PC-3 (cell line): Measurements from ENCODE around the gene WDR7. TPM values are rescaled to one million over a fixed set of nuclear protein-coding genes. Genes with fewer than 3 reads are reported as not detected.

ENCODE experiments used
- ATAC-seq: fragments of 200-7000 bp; cut with Tn5 transposase; 2 replicates; pipeline ENCODE4 v1.9.1; 2020; ENCODE audit warnings: mild to moderate bottlenecking, moderate library complexity
- BruUV-seq: library from RNA; stranded (reverse); fragments of 400-500 nt; replicated peaks from 2 replicates; lab custom pipeline; 2021; lab: Mats Ljungman, UMichigan
- CTCF ChIA-PET: fragments of 300-600 bp; sonication (Branson Sonifier 250); formaldehyde crosslinking; loops from one replicate; lab custom pipeline; 2022; ENCODE audit warnings: antibody characterized with exemption; lab: Charles Lee
- POLR2A ChIA-PET: fragments of 300-600 bp; sonication (Branson Sonifier 250); formaldehyde crosslinking; loops from one replicate; lab custom pipeline; 2022; ENCODE audit warnings: antibody characterized with exemption; ENCODE audit not compliant: unreplicated experiment; lab: Charles Lee
- DNase-seq: peaks from one replicate; pipeline ENCODE4 v3.0.0-alpha.2; 2015
- H2AFZ ChIP-seq: fragments of 300-600 bp; sonication (generic); 2 replicates; pipeline ENCODE4 v1.6.0; 2016; ENCODE audit warnings: antibody characterized with exemption, low read length
- H3F3A ChIP-seq: fragments of 300-600 bp; sonication (generic); one replicate; pipeline ENCODE4 v1.6.0; 2017; ENCODE audit warnings: antibody characterized with exemption, low read length, control low read depth, mild to moderate bottlenecking; ENCODE audit not compliant: unreplicated experiment
- H3K27ac ChIP-seq: fragments of 300-600 bp; sonication (generic); 2 replicates; pipeline ENCODE4 v1.5.1; 2016; ENCODE audit warnings: mild to moderate bottlenecking, low read length
- H3K27me3 ChIP-seq: fragments of 300-600 bp; sonication (generic); 2 replicates; pipeline ENCODE4 v1.6.1; 2016; ENCODE audit warnings: low read length, mixed read lengths
- H3K36me3 ChIP-seq: fragments of 300-600 bp; sonication (generic); 2 replicates; pipeline ENCODE4 v1.6.1; 2016; ENCODE audit warnings: low read depth, mixed run types, low read length, mixed read lengths
- H3K4me1 ChIP-seq: fragments of 300-600 bp; sonication (generic); 2 replicates; pipeline ENCODE4 v1.5.1; 2016; ENCODE audit warnings: low read length; ENCODE audit not compliant: insufficient read depth
- H3K4me2 ChIP-seq: fragments of 300-600 bp; sonication (generic); 2 replicates; pipeline ENCODE4 v1.6.0; 2016; ENCODE audit warnings: low read length
- H3K4me3 ChIP-seq: fragments of 300-600 bp; sonication (generic); 2 replicates; pipeline ENCODE4 v1.5.1; 2016; ENCODE audit warnings: mild to moderate bottlenecking, low read length, mixed read lengths
- H3K79me2 ChIP-seq: fragments of 300-600 bp; sonication (generic); 2 replicates; pipeline ENCODE4 v1.6.1; 2017; ENCODE audit warnings: low read length, mixed read lengths
- H3K9ac ChIP-seq: fragments of 300-600 bp; sonication (generic); 2 replicates; pipeline ENCODE4 v1.6.0; 2016; ENCODE audit warnings: mild to moderate bottlenecking, low read length
- H3K9me2 ChIP-seq: fragments of 300-600 bp; sonication (generic); replicated peaks from 2 replicates; pipeline ENCODE4 v1.6.1; 2016; ENCODE audit warnings: mixed run types, low read length, mixed read lengths
- H3K9me3 ChIP-seq: fragments of 300-600 bp; sonication (generic); 2 replicates; pipeline ENCODE4 v1.6.1; 2016; ENCODE audit warnings: low read length, mixed read lengths
- H4K20me1 ChIP-seq: fragments of 300-600 bp; sonication (generic); 2 replicates; pipeline ENCODE4 v1.6.1; 2016; ENCODE audit warnings: low read length, mixed read lengths
- EZH2 ChIP-seq: fragments of 300-600 bp; sonication (generic); IDR thresholded peaks from one replicate; pipeline ENCODE4 v1.6.1; 2017; ENCODE audit warnings: antibody characterized with exemption, mild to moderate bottlenecking, low read length; ENCODE audit not compliant: unreplicated experiment
- EZH2phosphoT487 ChIP-seq: fragments of 300-600 bp; sonication (generic); IDR thresholded peaks from 2 replicates; pipeline ENCODE4 v1.6.1; 2018; ENCODE audit warnings: mild to moderate bottlenecking, antibody characterized with exemption, low read length, borderline replicate concordance
- intact Hi-C: fragments of 100-400 bp; cut with micrococcal nuclease; formaldehyde crosslinking; loops from 2 replicates; pipeline ENCODE4 v1.9.0; 2023
- total RNA-seq: library from RNA; depleted of rRNA; stranded (reverse); fragments of >200 nt; gene quantifications from 2 replicates; pipeline ENCODE4 v1.2.3, GENCODE V29; 2014
- TF ChIP-seq, protein P1 (sequence below): fragments of 300-600 bp; sonication (generic); conservative IDR thresholded peaks from 2 replicates; pipeline ENCODE4 v1.5.1; 2017; ENCODE audit warnings: antibody characterized with exemption, low read depth, mild to moderate bottlenecking, low read length

Gene WDR7
- total RNA-seq, 1 experiment from 2014 or later = 16.0 TPM

GRCh38 chr18:56926734-56927133 is 275.6 kb downstream of the WDR7 start:
- Histone ChIP-seq H3K27me3 (no peaks in the 10 kb centered on the region), H3K9me3 (no peaks in the 10 kb centered on the region), H4K20me1 (no peaks in the 10 kb centered on the region), H3K9ac (no peak overlapping the region), H3K4me1 (no peaks in the 10 kb centered on the region), H3K36me3 (no peaks in the 10 kb centered on the region), H3K9me2 (no peaks in the 10 kb centered on the region), H3K4me3 (no peak overlapping the region), H3K27ac (no peak overlapping the region), H3F3A (no peaks in the 10 kb centered on the region), H2AFZ (no peak overlapping the region), H3K4me2 (no peak overlapping the region), H3K79me2 (no peaks in the 10 kb centered on the region)
- TF ChIP-seq, protein P1, sequence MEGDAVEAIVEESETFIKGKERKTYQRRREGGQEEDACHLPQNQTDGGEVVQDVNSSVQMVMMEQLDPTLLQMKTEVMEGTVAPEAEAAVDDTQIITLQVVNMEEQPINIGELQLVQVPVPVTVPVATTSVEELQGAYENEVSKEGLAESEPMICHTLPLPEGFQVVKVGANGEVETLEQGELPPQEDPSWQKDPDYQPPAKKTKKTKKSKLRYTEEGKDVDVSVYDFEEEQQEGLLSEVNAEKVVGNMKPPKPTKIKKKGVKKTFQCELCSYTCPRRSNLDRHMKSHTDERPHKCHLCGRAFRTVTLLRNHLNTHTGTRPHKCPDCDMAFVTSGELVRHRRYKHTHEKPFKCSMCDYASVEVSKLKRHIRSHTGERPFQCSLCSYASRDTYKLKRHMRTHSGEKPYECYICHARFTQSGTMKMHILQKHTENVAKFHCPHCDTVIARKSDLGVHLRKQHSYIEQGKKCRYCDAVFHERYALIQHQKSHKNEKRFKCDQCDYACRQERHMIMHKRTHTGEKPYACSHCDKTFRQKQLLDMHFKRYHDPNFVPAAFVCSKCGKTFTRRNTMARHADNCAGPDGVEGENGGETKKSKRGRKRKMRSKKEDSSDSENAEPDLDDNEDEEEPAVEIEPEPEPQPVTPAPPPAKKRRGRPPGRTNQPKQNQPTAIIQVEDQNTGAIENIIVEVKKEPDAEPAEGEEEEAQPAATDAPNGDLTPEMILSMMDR = no peak
- intact Hi-C loops = no loop called here
- POLR2A ChIA-PET = no interaction called here
- CTCF ChIA-PET = no interaction called here
- DNase-seq = no peak
- no peak for ATAC-seq
- BruUV-seq = no TSS peak

DNA sequence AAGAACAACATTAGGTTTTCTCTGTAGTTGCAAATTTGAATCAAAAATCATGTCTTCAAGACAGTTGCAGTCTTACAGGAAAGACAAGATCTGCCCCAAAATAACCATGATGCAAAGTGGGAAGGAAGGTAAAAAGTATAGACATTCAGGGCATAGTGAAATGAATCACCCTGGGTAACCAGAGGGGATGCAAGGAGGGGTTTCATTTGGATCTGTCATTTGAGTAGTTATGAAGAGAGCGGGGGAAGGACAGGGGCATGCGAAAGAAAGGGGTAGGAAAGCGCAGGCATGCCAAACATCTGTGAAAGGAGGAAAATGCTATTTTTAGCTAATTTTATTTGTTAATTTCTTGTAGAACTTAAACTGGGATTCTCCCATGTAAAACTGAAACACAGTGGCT is 276.6 kb downstream of the WDR7 start:
- no peak for DNase-seq
- no peaks in the 10 kb centered on the region for H3K79me2 ChIP-seq
- TF ChIP-seq EZH2 = no peak
- CTCF ChIA-PET = no interaction called here
- H3K4me2 ChIP-seq = no peak overlapping the region
- ATAC-seq = no peak
- intact Hi-C loops = no loop called here
- no peaks in the 10 kb centered on the region for H3F3A ChIP-seq
- BruUV-seq = no TSS peak
- H3K36me3 ChIP-seq = no peaks in the 10 kb centered on the region
- H3K27ac ChIP-seq = no peak overlapping the region
- no peak overlapping the region for H2AFZ ChIP-seq
- no peak overlapping the region for H3K9ac ChIP-seq
- H4K20me1 ChIP-seq = no peaks in the 10 kb centered on the region
- no peaks in the 10 kb centered on the region for H3K4me1 ChIP-seq
- H3K27me3 ChIP-seq = no peaks in the 10 kb centered on the region
- POLR2A ChIA-PET = no interaction called here
- H3K4me3 ChIP-seq = no peak overlapping the region
- no peaks in the 10 kb centered on the region for H3K9me2 ChIP-seq
- no peaks in the 10 kb centered on the region for H3K9me3 ChIP-seq

- Histone ChIP-seq H3K9ac (no peak overlapping the region), H3F3A (no peaks in the 10 kb centered on the region), H3K9me3 (no peaks in the 10 kb centered on the region), H3K9me2 (no peaks in the 10 kb centered on the region), H4K20me1 (no peaks in the 10 kb centered on the region), H3K36me3 (no peaks in the 10 kb centered on the region), H3K79me2 (no peaks in the 10 kb centered on the region), H3K27me3 (no peaks in the 10 kb centered on the region), H2AFZ (no peak overlapping the region), H3K4me1 (no peaks in the 10 kb centered on the region), H3K4me3 (no peak overlapping the region), H3K4me2 (no peak overlapping the region), H3K27ac (no peak overlapping the region)
- ATAC-seq = no peak
- no TSS peak for BruUV-seq
- POLR2A ChIA-PET = no interaction called here
- TF ChIP-seq EZH2phosphoT487 (no peak), EZH2 (no peak)
- TF ChIP-seq, protein P1 = no peak
- DNase-seq = no peak
- CTCF ChIA-PET = no interaction called here
- intact Hi-C loops = no loop called here
Observed at GRCh38 chr18:56929886-56930285, 278.7 kb downstream of the WDR7 start.
